ENCODE results near the gene METRNL.

METRNL gene

GRCh38 chr17:83058266-83058798 lies 21.1 kb upstream of the METRNL start:
- no peak for TF ChIP-seq CTCF (IDR thresholded peaks at IDR 0.05; ENCODE audit: low read depth, low read length)
- DNase-seq (ENCODE audit: extremely low read depth, low read depth): no peak

GRCh38 chr17:83061586-83061985 lies 17.8 kb upstream of the METRNL start:
- DNase-seq (ENCODE audit: extremely low read depth, low read depth): no peak
- no peak for TF ChIP-seq CTCF (IDR thresholded peaks at IDR 0.05; ENCODE audit: low read depth, low read length)

GRCh38 chr17:83062011-83062817 lies 17.2 kb upstream of the METRNL start:
- TF ChIP-seq CTCF (IDR thresholded peaks at IDR 0.05; ENCODE audit: low read depth, low read length): no peak
- DNase-seq (ENCODE audit: extremely low read depth, low read depth): no peak

- DNase-seq (ENCODE audit: extremely low read depth, low read depth): no peak
- TF ChIP-seq CTCF (IDR thresholded peaks at IDR 0.05; ENCODE audit: low read depth, low read length): no peak
Measured at GRCh38 chr17:83062818-83063671, 16.4 kb upstream of the METRNL start.

GRCh38 chr17:83064021-83064731 lies 15.2 kb upstream of the METRNL start:
- TF ChIP-seq CTCF (IDR thresholded peaks at IDR 0.05; ENCODE audit: low read depth, low read length): no peak
- DNase-seq (ENCODE audit: extremely low read depth, low read depth): no peak

GRCh38 chr17:83064732-83065659 lies 14.4 kb upstream of the METRNL start:
- no peak for TF ChIP-seq CTCF (IDR thresholded peaks at IDR 0.05; ENCODE audit: low read depth, low read length)
- DNase-seq (ENCODE audit: extremely low read depth, low read depth): no peak

Measured in AG09319 (cell line).